ENCODE measurements around the gene RGS17.

GRCh38 chr6:153084393-153084792, 46.7 kb downstream of the RGS17 start:
- no peak for TF ChIP-seq CTCF (conservative IDR thresholded peaks at IDR 0.05; ENCODE audit: low read length)
- TF ChIP-seq EZH2phosphoT487 (IDR thresholded peaks at IDR 0.05; ENCODE audit: borderline replicate concordance): no peak
